ENCODE measurements around the gene DUSP12. TPM values are rescaled to one million over a fixed set of nuclear protein-coding genes. Genes with fewer than 3 reads are reported as not detected.
A peak's percentile ranks its signal among the peaks of the same experiment; 100 is the strongest.
"Not testable (repeated sequence)": the region's sequence is repeated elsewhere in the genome, so short reads cannot be mapped to it uniquely, and the experiment has no call there.

Gene DUSP12
- 6.9 TPM for total RNA-seq
- long read RNA-seq, transcript DUSP12-201 (6 exons, 1,270 nt): major isoform, 6 of 12 reads
- long read RNA-seq, partial matches to known transcripts: 0 of 12 reads
- long read RNA-seq, other reads (novel, unspliced or antisense): 5 of 12 reads

- ATAC-seq (ENCODE audit: poor library complexity): peak; percentile 100
- intact Hi-C loops (cut with DNase I): loop anchor here (10.0 kb wide), 1 partner anchor 345 kb away; no protein-coding TSS in a partner anchor
Observed at GRCh38 chr1:161749509-161750407, at the start of gene DUSP12. Gene DUSP12 (plus strand): TSS chr1:161749786. CDS start chr1:161749802, 16 bp downstream.

DNA sequence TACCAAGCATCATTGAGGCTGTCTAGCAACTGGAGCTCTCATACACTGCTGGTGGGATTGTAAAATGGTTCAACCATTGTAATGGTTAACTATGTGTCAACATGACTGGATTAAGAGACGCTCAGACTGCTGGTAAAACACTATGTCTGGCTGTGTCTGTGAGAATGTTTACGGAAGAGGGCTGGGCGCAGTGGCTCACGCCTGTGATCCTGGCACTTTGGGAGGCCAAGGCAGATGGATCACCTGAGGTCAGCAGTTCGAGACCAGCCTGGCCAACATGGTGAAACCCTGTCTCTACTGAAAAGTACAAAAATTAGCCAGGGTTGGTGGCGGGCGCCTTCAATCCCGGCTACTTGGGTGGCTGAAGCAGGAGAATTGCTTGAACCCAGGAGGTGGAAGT is 47.3 kb upstream of the DUSP12 start:
- DNase-seq: peak; percentile 15
- no peak for ATAC-seq (ENCODE audit: poor library complexity)
- intact Hi-C loops (cut with DNase I): no loop called here

More at GRCh38 chr1:161749509-161750407, at the start of gene DUSP12:
- DNase-seq: peak; percentile 96

- intact Hi-C loops (cut with DNase I): no loop called here
- DNase-seq (no peak), ATAC-seq (ENCODE audit: poor library complexity) (no peak)
Observed at GRCh38 chr1:161705537-161705936, 44.0 kb upstream of the DUSP12 start.

DNA sequence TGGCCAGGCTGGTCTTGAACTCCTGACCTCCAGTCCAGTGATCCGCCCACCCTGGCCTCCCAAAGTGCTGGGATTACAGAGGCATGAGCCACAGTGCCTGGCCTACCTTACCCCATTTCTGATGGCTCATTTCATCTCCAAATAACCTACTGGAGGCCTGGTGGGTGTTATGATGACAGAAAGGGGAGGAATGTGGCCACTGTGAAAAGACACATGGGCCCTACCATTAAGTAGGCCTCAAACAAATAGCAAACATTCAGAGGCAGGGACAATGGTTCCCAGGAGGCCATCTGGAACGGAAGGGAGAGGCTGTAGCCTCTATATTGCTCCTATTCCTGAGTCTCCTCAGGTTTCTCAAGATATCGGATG is 43.5 kb upstream of the DUSP12 start:
- ATAC-seq (ENCODE audit: poor library complexity): no peak
- intact Hi-C loops (cut with DNase I): no loop called here
- no peak for DNase-seq

DNA sequence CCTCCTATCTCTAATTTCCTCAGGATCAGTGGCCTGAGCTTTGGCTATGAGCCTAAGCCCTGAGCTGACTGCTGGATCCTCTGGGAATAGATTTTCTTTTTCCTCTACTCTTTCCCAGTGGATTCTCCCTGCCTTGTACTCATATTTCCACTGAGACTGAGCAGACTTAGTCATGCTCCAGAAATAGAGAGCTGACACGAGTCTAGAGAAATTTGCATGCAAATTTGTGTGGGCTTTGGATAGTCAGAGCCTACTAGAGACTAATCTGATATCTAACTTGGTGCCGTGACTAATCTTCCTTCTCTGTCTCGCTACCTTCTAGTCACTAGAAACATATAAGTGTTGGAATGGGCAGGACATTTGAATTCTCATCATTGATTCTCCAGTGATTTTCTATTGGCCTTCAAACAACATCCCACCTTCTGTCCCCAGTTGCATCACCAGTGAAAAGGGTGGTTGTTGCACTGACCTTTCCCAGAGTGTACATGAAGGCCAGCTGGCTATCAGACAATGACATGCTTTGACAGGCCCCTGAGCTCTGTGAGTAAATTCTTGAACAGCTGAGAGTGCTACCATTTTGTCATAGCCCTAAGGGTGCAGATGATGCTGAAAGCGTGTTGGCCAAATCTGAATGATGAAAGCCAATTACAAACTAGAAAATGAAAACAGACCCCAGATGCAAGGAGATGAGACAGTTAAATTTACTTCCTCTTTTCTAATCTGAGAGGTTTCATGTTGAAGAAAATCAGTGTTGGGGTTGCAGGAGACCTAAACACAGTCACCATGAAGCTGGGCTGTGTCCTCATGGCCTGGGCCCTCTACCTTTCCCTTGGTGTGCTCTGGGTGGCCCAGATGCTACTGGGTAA is 42.9 kb upstream of the DUSP12 start, which contains the start of gene FCRLA:
Gene FCRLA, plus strand, starts transcription at position 748 of the 866 bp plus-strand sequence. Its CDS starts 36 bp downstream, at position 784.
- DNase-seq (no peak), ATAC-seq (ENCODE audit: poor library complexity) (peak; percentile 76)
- intact Hi-C loops (cut with DNase I): no loop called here

- ATAC-seq (ENCODE audit: poor library complexity) (no peak), DNase-seq (no peak)
- intact Hi-C loops (cut with DNase I): no loop called here
Observed at GRCh38 chr1:161707503-161707902, 42.1 kb upstream of the DUSP12 start.

DNA sequence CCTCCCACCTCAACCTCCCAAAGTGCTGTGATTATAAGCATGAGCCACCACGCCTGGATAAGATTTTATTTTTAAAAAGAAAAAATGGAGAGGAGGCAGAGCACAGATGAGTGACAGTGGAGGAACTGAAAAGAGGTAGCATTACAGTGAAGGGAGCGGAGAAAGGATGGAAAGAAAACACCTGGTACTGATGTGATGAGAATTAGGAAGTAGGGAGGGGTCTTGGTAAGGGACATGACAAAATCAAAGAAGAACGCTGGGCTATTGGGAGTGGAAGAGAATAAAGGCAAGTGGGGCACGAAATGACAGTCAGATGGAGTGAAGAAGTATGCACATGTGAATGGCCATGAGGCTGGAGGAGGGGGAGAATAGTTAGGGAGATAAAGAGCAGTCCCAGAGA is 40.2 kb upstream of the DUSP12 start:
- intact Hi-C loops (cut with DNase I): no loop called here
- no peak for DNase-seq
- ATAC-seq (ENCODE audit: poor library complexity): no peak

DNA sequence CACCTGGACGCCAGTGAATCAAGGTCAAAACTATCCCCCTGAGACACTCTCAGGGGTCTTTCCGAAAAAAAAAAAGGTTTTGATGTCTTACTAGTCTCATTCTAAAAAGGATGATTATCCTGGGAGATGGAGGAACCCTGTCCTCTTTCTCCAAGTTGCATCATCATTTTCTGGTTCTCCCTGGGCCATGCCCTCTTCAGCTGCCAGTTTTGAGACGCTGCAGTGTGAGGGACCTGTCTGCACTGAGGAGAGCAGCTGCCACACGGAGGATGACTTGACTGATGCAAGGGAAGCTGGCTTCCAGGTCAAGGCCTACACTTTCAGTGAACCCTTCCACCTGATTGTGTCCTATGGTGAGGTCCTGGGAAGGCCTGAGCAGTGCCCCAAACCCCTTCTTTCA is 39.0 kb upstream of the DUSP12 start:
- intact Hi-C loops (cut with DNase I): no loop called here
- no peak for ATAC-seq (ENCODE audit: poor library complexity)
- no peak for DNase-seq

GRCh38 chr1:161718559-161719324 is 30.8 kb upstream of the DUSP12 start:
- intact Hi-C loops (cut with DNase I): no loop called here
- DNase-seq (no peak), ATAC-seq (ENCODE audit: poor library complexity) (no peak)

DNA sequence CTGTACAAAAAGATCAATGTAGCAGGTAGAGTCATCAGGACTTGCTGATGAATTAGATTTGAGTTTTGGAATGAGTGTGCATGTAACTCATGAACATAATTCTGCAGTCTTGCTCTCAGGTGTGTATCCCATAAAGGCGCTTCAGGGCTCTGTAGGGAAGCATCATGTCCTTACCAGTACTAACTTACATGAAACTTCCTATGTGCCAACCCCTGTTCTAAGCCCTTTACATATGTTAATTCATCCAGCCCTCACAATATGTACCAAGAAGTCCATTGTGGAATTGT is 30.3 kb upstream of the DUSP12 start:
- ATAC-seq (ENCODE audit: poor library complexity) (no peak), DNase-seq (no peak)
- intact Hi-C loops (cut with DNase I): no loop called here

DNA sequence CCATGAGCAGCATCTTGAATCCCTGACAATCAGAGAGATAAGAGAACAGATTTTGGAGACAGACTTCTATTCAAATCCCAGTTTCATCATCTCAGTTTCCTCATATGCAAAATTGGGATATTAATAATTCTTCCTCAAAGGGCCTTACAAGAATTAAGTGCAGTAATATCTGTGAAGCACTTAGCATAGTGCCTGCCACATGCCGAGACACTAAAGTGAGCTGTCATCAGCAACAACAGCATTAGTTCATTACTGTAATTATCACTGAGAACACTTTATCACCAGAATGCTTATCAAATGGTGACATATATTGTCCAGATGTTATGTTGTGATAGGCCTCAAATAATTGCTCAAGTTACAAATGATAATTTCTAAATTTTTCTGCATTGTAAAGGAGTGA is 29.2 kb upstream of the DUSP12 start:
- ATAC-seq (ENCODE audit: poor library complexity): no peak
- intact Hi-C loops (cut with DNase I): no loop called here
- no peak for DNase-seq

- intact Hi-C loops (cut with DNase I): no loop called here
- ATAC-seq (ENCODE audit: poor library complexity) (no peak), DNase-seq (no peak)
Observed at GRCh38 chr1:161720956-161721737, 28.4 kb upstream of the DUSP12 start, which contains the start of gene FCRLB. Gene FCRLB (plus strand): TSS chr1:161721544. CDS start chr1:161722673, 1,129 bp downstream.

- intact Hi-C loops (cut with DNase I): no loop called here
- no peak for DNase-seq
- ATAC-seq (ENCODE audit: poor library complexity): no peak
Observed at GRCh38 chr1:161721738-161722343, 27.7 kb upstream of the DUSP12 start.

DNA sequence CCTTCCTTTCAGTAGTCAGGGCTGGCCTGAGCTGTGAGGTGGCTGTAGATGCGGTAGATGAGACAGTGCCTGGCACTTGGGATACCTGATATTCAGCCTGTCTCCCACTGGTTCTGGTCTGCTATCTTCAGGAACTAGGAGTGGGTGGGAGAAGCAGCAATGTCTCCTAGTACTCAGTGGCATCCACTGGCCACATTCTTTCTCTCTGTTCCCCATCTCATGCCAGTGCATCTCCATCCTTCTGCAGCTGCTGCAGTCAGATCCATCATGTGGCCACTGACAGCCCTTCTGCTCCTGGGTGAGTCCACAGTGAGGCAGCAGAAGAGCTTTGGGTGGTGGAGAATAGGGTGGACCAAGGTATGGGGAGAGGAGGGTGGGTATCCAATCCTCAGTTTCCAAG is 27.2 kb upstream of the DUSP12 start:
- intact Hi-C loops (cut with DNase I): no loop called here
- DNase-seq (no peak), ATAC-seq (ENCODE audit: poor library complexity) (no peak)

DNA sequence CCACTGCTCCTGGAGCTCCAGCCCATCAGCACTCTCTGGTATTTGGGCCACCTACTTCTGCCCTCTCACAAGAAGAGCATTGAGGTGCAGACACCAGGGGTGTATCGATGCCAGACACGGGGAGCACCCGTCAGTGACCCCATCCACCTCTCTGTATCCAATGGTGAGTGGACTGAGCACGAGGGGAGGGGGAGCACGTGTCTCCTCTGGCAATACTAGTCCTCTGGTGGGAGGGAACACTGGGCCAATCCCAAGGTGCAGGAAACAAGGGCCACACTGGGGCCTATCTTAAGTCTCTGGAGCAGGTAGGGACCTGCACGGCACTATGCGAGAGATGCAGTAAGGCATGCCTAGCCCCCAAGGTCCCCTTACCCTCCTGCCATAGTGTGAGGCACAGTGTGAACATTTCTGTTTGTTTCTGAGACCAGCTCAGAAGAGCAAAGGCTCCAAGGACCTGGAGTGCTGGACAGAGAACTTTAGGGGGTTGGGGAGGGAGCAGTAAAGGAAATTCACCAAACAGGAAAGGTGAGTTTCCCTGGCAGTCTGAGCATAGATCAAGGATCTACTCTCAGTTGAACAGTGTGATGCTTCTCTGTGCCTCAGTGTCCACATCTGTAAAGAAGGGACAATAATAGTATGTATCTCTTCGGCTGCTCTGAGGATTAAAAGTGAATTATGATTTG is 26.0 kb upstream of the DUSP12 start:
- ATAC-seq (ENCODE audit: poor library complexity): no peak
- intact Hi-C loops (cut with DNase I): no loop called here
- DNase-seq: no peak

GRCh38 chr1:161725258-161725907 is 24.2 kb upstream of the DUSP12 start:
- ATAC-seq (ENCODE audit: poor library complexity); DNase-seq; intact Hi-C loops (cut with DNase I): not testable (repeated sequence)
